GM08714 (cell line): ENCODE measurements around the gene CATSPER3.

ENCODE experiments used
- H3K4me3 ChIP-seq: fragments of 200-500 bp; sonication (Bioruptor generic); 2 replicates; pipeline ENCODE4 v1.5.1; 2014; ENCODE audit warnings: mild to moderate bottlenecking, low read length, inconsistent platforms
- ZNF274 ChIP-seq: IDR thresholded peaks from 2 replicates; pipeline ENCODE4 v1.6.1; 2012; ENCODE audit warnings: mild to moderate bottlenecking, low read depth, low read length

The CATSPER3 gene

DNA sequence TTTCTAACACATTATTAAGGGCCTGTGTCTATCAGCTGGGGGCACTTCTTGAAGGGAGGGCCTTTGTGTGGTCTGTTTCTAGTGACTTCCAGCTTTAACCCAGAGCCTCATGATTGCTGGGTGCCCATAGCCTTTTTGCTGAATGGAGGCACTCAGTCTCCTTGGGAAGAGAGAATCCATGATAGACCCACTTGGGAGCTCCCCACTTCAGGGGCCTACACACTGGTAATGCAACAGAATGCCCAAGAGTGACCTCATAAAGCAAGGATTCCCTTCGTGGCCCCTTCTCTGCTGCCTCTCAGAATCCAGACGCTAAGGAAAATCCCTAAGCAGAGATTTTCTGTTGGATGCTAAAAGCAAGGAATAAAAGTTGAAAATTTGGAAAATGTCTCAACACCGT, at the start of gene CATSPER3:
Gene CATSPER3 (plus strand): TSS at position 301 of the 400 bp plus-strand sequence. CDS start 85 bp downstream, at position 386.
- TF ChIP-seq ZNF274: no peak
- H3K4me3 ChIP-seq: no peak within 1 kb of the TSS

DNA sequence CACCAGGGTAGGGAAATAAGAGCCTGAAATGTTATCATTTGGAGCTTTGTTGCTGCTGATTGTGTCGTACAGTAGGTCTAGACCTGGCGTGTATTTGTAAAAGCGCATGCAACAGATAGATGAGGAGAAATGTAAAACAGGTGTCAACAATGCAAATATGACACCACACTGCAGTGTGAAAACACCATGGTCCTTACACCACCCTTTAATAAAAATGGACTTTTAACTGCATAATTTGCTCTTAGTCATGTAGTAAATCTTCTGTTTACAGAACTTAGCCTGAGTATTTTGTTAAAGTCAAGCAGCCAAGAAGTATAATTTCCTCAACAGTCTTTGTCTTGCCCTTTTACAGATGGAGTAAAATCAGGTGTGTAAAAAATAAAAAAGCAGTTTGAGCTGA, 48.8 kb upstream of the CATSPER3 start:
- H3K4me3 ChIP-seq: no peak overlapping the region

DNA sequence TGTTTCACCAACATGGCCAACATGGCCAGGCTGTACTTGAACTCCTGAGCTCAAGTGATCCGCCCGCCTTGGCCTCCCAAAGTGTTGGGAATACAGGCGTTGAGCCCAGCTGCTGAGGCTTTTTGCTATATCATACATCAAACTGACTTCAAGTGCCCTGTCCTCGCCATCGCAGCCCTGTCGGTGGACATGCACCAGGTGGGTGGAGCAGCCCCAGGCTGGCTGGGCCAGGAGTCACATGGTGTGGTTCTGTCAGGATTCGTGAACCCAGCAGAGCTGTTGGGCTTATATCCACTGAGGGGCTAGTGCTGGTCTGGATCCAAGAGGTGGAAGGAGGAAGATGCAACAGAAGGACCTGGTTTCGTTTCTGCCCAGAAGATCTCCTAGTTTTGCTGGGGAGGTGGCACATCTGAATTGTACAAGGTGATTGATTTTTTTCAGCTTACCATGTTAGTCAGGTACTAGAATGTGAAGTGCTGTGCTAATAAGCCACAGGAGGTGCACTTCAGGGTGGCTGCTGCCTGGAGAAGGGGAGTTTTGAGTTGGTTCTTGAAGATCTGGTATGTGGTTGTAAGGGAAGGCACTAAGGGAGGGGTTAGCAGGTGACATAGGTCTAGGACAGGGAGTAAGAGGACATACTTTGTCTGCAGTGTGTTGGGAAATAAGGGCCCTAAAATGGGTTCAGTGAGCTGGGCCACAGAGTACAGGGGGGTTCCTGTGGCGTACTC, 46.7 kb upstream of the CATSPER3 start:
- no peak for TF ChIP-seq ZNF274
- no peak overlapping the region for H3K4me3 ChIP-seq

More for the DNA sequence above, 48.8 kb upstream of the CATSPER3 start:
- TF ChIP-seq ZNF274: no peak

DNA sequence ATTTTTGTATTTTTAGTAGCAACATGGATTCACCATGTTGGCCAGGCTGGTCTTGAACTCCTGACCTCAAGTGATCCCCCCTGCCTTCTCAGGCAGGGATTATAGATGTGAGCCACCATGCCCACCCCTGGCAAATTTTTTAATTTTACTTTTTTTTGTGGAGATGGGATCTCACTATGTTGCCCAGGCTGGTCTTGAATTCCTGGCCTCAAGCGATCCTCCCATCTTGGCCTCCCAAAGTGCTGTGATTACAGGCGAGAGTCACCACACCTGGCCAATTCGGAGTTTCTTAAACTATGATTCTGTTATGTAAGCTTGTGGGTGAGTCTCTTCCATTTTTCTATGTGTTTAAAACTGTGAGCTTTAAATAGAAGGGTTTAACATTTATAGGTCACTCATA, 35.2 kb upstream of the CATSPER3 start:
- TF ChIP-seq ZNF274: no peak
- H3K4me3 ChIP-seq: no peak overlapping the region

DNA sequence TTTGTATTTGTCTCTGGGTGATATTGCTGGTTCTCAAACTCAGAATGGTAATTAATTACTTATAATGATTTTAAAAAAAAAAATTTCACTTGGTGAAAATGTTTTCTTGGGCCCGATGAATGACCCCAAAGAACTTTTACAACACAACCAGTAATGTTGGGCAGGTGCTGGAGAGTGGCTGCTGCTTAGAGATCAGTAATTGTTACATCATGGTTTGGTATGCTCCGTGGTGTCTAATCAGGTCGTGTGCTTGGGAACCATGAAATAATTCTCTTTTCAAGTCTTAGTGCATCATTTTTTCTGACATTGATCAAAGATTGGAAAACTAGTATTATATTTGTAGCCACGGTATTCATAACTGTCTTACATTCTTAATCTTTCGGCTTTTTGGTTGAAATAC, 33.5 kb upstream of the CATSPER3 start:
- TF ChIP-seq ZNF274: no peak
- no peak overlapping the region for H3K4me3 ChIP-seq

DNA sequence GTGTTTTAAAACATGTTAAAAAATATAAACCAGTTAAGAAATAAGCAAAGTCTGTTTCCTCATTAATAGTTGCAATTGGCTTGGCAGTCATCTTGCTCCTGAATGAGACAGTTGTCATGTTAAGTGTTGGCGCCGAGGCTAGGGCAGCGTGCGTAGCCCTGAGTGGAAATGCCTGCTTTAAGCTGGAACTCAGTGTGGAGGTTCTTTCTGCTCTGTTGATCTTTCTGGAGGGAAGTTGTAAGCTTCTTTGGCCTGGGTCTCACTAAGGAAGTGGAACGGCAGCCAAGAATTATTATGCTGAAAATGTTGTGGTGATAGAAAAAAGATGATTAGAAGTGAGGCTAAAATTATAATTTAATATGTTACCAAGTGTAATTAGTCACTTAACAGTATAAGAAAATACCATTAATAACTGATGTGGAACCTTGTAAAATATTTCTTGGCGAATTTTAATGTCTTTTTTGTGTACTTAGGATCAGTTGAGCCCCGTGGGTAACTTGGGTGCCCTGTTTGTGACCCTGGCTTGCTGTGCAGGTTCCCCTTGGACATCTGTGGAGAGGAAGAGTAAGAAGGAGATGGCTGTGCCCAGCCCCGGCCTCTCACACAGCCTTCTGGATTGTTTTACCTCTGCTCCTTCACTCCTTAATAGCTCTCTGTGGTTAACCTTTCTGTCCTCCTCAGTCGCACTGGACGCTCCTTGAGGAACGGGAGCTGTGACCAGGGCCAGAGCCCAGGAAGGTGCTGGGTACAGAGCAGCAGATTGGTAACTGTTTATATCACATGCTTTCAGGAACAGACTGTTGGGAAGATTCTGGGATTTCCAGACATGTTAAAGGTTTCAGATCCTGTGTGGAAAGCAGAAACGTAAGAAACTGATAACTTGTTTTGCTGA, 31.8 kb upstream of the CATSPER3 start:
- no peak for TF ChIP-seq ZNF274
- no peak overlapping the region for H3K4me3 ChIP-seq

DNA sequence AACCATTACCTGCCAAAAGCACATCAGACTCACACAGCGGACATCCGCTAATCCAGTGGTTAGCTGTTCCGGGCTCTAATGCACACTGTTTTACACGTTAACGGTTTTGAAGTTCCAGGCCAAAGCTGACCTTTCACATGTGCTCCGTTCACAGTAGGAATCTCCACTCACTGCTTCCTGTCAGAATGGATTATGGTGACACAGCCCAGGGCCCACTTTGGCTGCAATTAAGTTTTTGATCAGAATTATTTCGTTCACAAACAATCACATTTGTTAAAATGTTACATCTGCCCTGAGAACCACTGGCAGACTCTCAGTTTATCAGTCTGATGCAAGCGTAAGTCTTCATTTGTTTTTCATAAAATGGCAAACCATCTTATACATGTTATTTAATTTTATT, 30.2 kb upstream of the CATSPER3 start:
- TF ChIP-seq ZNF274: no peak
- H3K4me3 ChIP-seq: no peak overlapping the region

DNA sequence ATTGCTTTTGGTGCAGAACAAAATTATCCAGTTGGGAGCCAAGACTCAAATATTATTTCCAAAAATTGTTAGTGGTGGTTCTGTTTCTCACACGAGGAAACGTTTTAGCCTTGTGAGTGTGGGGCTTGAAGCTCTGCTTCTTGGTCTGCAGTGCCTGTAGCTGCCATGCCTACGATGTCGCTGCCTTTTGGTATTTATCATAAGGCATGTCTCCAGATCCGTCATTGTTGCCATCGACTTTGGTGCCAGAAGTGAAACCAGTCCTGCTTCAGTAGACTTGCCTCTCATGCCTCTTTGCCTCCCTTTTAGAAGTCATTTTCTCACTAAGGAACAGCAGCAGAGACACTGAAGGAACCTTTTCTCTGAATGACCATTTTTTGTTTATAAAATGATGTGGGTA, 29.7 kb upstream of the CATSPER3 start:
- TF ChIP-seq ZNF274: no peak
- no peak overlapping the region for H3K4me3 ChIP-seq

DNA sequence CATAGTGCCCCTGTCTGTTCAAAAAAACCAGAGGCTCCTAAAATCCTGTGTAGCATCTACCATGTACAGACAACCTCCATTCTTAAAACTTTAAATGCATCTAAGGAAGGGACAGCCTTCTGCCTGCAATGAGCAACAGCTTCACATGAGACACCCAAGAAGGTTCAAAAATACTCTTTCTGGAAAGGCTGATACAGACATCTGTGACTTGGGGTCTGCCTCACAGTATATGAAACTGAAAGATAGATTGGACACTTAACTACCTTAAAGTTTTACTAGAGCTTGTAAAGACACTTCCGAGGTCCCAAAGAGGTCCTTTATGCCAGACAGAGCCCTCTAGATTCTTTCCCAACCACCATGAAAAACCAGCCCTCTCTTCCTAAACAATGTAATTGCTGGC, 28.2 kb upstream of the CATSPER3 start:
- H3K4me3 ChIP-seq: no peak overlapping the region
- TF ChIP-seq ZNF274: no peak

DNA sequence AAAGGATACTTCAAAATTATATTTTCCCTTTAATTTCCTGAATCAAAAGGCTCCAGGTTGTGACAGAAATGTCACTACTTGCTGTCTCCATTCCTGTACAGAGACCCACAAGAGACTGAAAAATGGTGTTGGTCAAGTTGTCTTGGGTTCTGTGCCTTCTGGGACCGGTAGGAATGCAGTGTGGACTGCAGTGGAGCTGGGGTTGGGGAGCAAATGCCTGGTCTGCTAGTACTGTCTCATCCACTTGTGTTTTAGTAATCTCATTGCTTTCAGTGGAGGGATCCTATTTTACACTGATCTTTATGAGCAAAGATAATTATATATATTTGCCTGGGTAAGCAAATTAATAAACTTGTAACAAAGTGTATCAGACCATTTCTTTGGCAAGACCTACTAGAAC, 24.2 kb upstream of the CATSPER3 start:
- TF ChIP-seq ZNF274: no peak
- H3K4me3 ChIP-seq: no peak overlapping the region

DNA sequence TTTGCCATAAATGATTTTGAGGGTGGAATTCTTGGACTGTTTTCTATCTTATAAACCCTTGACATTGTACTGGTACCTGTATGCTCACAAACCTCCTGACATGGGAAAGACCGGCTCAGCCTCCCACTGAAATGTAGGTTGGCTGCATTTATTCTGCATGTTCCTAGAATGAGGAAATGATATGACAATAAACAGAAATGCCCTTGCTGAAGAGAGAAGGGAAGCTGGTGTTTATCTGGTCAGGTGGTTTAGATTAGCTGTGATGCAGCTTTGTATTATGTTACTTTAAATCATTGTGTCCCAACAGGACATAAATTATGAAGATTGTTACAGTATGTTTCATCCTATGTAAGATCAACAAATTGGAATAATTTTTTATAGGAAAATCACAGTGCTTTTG, 23.1 kb upstream of the CATSPER3 start:
- no peak for TF ChIP-seq ZNF274

DNA sequence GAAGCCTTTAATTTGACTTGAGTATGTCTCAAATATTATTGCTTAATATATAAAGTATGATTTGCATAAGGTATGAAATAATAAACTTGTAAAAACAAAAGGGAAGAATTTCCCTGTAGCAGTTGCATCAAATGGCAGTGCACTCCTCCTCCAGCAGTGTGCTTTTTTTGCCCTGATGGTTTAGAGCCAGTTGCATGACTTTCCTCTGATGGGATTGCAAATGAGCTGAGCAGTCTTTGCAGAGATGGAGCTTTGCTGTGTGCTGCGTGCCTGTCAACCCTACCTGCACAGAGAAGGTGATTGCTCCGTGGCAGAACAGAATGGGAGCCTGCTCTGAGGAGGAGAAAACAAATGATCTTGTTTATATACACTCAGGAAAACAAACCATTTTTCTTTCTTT, 22.7 kb upstream of the CATSPER3 start:
- TF ChIP-seq ZNF274: no peak
- no peak overlapping the region for H3K4me3 ChIP-seq

More for the DNA sequence above, 23.1 kb upstream of the CATSPER3 start:
- H3K4me3 ChIP-seq: no peak overlapping the region

DNA sequence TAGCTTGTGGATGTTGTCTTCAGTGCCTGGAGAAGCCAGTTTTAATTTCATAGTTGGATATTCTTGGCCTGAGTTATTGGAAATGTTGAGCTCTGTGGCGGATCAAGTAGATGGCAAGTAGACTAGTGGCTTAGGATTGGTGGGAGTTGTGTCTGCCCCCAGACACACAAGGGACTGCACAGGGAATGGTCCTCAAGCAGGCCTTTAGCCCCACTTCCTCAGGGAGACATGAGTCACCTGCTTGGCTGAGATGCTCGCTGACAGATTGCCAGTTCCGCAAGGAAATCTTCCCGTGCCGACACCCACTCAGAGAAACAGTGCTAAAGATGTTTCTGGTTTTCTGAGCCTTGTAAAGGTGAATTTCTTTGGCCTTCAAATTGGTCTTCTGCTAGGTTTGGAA, 18.8 kb upstream of the CATSPER3 start:
- no peak overlapping the region for H3K4me3 ChIP-seq
- TF ChIP-seq ZNF274: no peak

DNA sequence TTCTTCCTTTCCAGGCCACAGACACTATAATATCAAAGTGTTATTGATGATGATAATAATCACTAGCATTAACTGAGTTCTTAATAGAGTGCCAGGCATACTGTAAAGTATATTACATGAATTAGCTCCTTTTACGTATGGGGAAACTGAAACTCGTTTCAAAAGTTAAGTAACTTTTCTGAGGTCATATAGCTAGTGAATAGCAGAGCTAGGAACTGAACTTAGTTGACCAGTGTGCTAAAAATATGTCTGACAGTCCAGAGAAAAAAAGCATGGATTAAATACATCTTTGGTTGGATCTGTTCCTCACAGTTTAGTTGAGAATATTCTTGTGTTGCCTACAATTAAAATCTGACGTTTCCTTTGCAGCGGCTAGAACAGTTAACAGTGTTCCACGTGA, 18.4 kb upstream of the CATSPER3 start:
- TF ChIP-seq ZNF274: no peak
- H3K4me3 ChIP-seq: no peak overlapping the region
